B cell (primary cell): Measurements from ENCODE around the gene TUT1. TPM values are rescaled to one million over a fixed set of nuclear protein-coding genes. Genes with fewer than 3 reads are reported as not detected.
A peak's percentile ranks its signal among the peaks of the same experiment; 100 is the strongest.

Source experiments
- ATAC-seq: fragments of 200-7000 bp; cut with Tn5 transposase; one replicate; pipeline ENCODE4 v1.10.0; 2021; ENCODE audit warnings: low read depth, mild to moderate bottlenecking, moderate number of reproducible peaks, moderate library complexity
- CTCF ChIA-PET: fragments of 350-600 bp; sonication (Branson Sonifier 250); formaldehyde crosslinking; loops from one replicate; lab custom pipeline; 2021; ENCODE audit warnings: antibody characterized with exemption, inconsistent platforms; lab: Charles Lee
- POLR2A ChIA-PET: fragments of 350-600 bp; sonication (Branson Sonifier 250); formaldehyde crosslinking; loops from one replicate; lab custom pipeline; 2021; ENCODE audit warnings: antibody characterized with exemption; lab: Charles Lee
- DNase-seq: peaks from one replicate; pipeline ENCODE4 v3.0.0; 2013
- H2AFZ ChIP-seq: 2 replicates; pipeline ENCODE4 v1.6.1; 2012; ENCODE audit warnings: mild to moderate bottlenecking, low read depth, low read length; ENCODE audit not compliant: insufficient read depth, poor library complexity, severe bottlenecking
- H3K27ac ChIP-seq, 2 donors: 1 replicate in 1 of 2; 2 replicates in 1 of 2; pipeline ENCODE4 v1.5.1; 2012 to 2013; ENCODE audit warnings: low read length in 2 of 2, mild to moderate bottlenecking in 2 of 2, moderate library complexity in 1 of 2
- H3K27me3 ChIP-seq, 4 experiments: fragments of 200-600 bp in 1 of 4; sonication (generic) in 1 of 4; replicated peaks in 1 of 4; 1 replicate in 2 of 4; 2 replicates in 2 of 4; pipeline versions ENCODE4 v1.6.1 to v1.7.0; 2013 to 2016; ENCODE audit warnings: low read length in 3 of 4, mild to moderate bottlenecking in 2 of 4, mixed read lengths in 1 of 4, moderate library complexity in 1 of 4; ENCODE audit not compliant: insufficient read depth in 4 of 4, control insufficient read depth in 3 of 4; ENCODE audit errors: control extremely low read depth in 1 of 4
- H3K36me3 ChIP-seq, 2 experiments: replicated peaks in 1 of 2; 1 replicate in 1 of 2; 2 replicates in 1 of 2; pipeline versions ENCODE4 v1.6.1 to v1.7.1; 2013; ENCODE audit warnings: low read length in 1 of 2; ENCODE audit not compliant: insufficient read depth in 2 of 2, control insufficient read depth in 1 of 2; ENCODE audit errors: control extremely low read depth in 1 of 2, extremely low read depth in 1 of 2
- H3K4me1 ChIP-seq, 2 donors: fragments of 200-600 bp in 1 of 2; sonication (generic) in 1 of 2; 1 replicate in 1 of 2; 2 replicates in 1 of 2; pipeline versions ENCODE4 v1.5.1 to v1.6.1; 2013 to 2017; ENCODE audit warnings: low read length in 2 of 2; ENCODE audit not compliant: control insufficient read depth in 2 of 2, insufficient read depth in 2 of 2
- H3K4me2 ChIP-seq: replicated peaks from 2 replicates; pipeline ENCODE3; 2012; ENCODE audit warnings: mild to moderate bottlenecking, low read depth, low read length; ENCODE audit not compliant: poor library complexity, severe bottlenecking
- H3K4me3 ChIP-seq, 5 experiments: fragments of 200-600 bp in 1 of 5; sonication (generic) in 1 of 5; 1 replicate in 3 of 5; 2 replicates in 2 of 5; pipeline versions ENCODE4 v1.5.1 to v1.7.0; 2011 to 2016; ENCODE audit warnings: low read length in 4 of 5, mild to moderate bottlenecking in 4 of 5, low read depth in 2 of 5, control low read depth in 1 of 5, moderate library complexity in 1 of 5; ENCODE audit not compliant: insufficient read depth in 1 of 5; ENCODE audit errors: control extremely low read depth in 1 of 5, extremely low read depth in 1 of 5
- H3K79me2 ChIP-seq: fragments of 200-600 bp; sonication (generic); one replicate; pipeline ENCODE4 v1.6.0; 2016; ENCODE audit warnings: low read length; ENCODE audit not compliant: control insufficient read depth, insufficient read depth
- H3K9ac ChIP-seq: fragments of 200-600 bp; sonication (generic); 2 replicates; pipeline ENCODE4 v1.6.1; 2017; ENCODE audit warnings: mild to moderate bottlenecking, low read length, moderate library complexity
- H3K9me3 ChIP-seq, 3 donors: one replicate each; pipeline versions ENCODE4 v1.6.1 to v1.7.1; 2013; ENCODE audit warnings: low read length in 2 of 3; ENCODE audit not compliant: control insufficient read depth in 2 of 3, insufficient read depth in 1 of 3; ENCODE audit errors: control extremely low read depth in 1 of 3
- H4K20me1 ChIP-seq: 2 replicates; pipeline ENCODE4 v1.6.0; 2012; ENCODE audit warnings: mild to moderate bottlenecking, low read length; ENCODE audit not compliant: insufficient read depth, control insufficient read depth, poor library complexity, severe bottlenecking
- H3K27ac Mint-ChIP-seq: one replicate; pipeline ENCODE4 v1.8.0; 2021; ENCODE audit warnings: mixed read lengths
- H3K27me3 Mint-ChIP-seq: one replicate; pipeline ENCODE4 v1.8.0; 2021; ENCODE audit warnings: mixed read lengths
- H3K4me1 Mint-ChIP-seq: one replicate; pipeline ENCODE4 v1.8.0; 2021; ENCODE audit warnings: mixed read lengths
- H3K4me3 Mint-ChIP-seq: one replicate; pipeline ENCODE4 v1.8.0; 2021; ENCODE audit warnings: mixed read lengths
- H3K9me3 Mint-ChIP-seq: one replicate; pipeline ENCODE4 v1.8.0; 2022; ENCODE audit warnings: mixed read lengths; ENCODE audit not compliant: insufficient read depth
- CTCF ChIP-seq: fragments of 200-600 bp; IDR thresholded peaks from one replicate; pipeline ENCODE4 v1.8.0; 2022; ENCODE audit warnings: antibody characterized with exemption, mild to moderate bottlenecking
- EZH2 ChIP-seq: IDR thresholded peaks from 2 replicates; pipeline ENCODE4 v1.6.1; 2012; ENCODE audit warnings: borderline replicate concordance, low read depth, mild to moderate bottlenecking, moderate library complexity, low read length; ENCODE audit not compliant: insufficient read depth, poor library complexity, severe bottlenecking
- WGBS: methylation state at CpG from one replicate; pipeline ENCODE4 v1.1.5; 2013; ENCODE audit warnings: missing lambda C conversion rate; ENCODE audit not compliant: insufficient coverage; 5-methylcytosine and 5-hydroxymethylcytosine counted together
- intact Hi-C: fragments of 100-400 bp; cut with micrococcal nuclease; formaldehyde crosslinking; loops from one replicate; pipeline ENCODE4 v1.10.0; 2022
- polyA plus RNA-seq: library from polyadenylated mRNA; depleted of rRNA; stranded (reverse); fragments of >200 nt; gene quantifications from 2 replicates; pipeline ENCODE4 v1.2.3, GENCODE V29; 2012
- total RNA-seq, 2 donors: library from RNA; stranded (reverse); fragments of 120-200 nt in 1 of 2; gene quantifications; 1 replicate in 1 of 2; 2 replicates in 1 of 2; pipeline versions ENCODE4 v1.2.3 to v1.2.4, GENCODE V29; 2013 to 2022

TUT1 gene
- total and polyA plus RNA-seq, 2 donors (not counting 1 experiment from before 2014, with no cell fraction given), result 31.1 to 47.7 TPM

DNA sequence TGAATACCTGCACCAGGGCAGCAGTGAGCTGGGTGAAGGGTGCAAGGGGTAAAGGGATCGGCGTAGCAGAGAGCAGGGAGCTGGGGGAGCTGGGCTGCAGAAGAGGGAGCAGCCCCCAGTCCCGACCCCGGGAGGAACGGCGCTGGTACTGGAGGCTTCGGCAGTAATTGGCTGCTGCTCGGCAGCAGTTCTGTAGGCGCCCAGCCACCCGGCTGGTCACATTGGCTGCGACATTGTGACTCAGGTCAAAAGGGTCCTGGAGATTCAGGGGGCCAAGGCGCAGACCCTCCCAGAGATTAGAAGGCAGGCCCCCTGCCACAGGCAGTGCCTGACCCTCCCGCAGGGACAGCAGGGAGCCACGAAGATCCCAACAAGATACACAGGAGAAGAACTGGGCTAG is 15.5 kb downstream of the TUT1 start:
- no peak for TF ChIP-seq CTCF
- TF ChIP-seq EZH2, result no peak
- Histone ChIP-seq H3K4me1 (peaks cover 12 to 25% of the 10 kb centered on the region in 2 donors), H3K9ac (no peak overlapping the region), H3K4me2 (no peak overlapping the region), H3K36me3 (peaks cover 4 to 38% of the 10 kb centered on the region in 2 experiments), H2AFZ (no peak overlapping the region), H3K27me3 (no peaks in the 10 kb centered on the region), H4K20me1 (no peaks in the 10 kb centered on the region), H3K27ac (no peak overlapping the region), H3K9me3 (peaks cover 0 to 3% (median 0%) of the 10 kb centered on the region in 3 donors), H3K4me3 (no peak overlapping the region), H3K79me2 (peaks cover 15% of the 10 kb centered on the region)
- Mint-ChIP-seq H3K27ac (peak overlapping the region; percentile 69), H3K27me3 (no peaks in the 10 kb centered on the region), H3K9me3 (no peaks in the 10 kb centered on the region), H3K4me1 (peaks cover 40% of the 10 kb centered on the region), H3K4me3 (peak overlapping the region; percentile 92)
- ChIA-PET POLR2A (interaction anchor here (0.5 to 2.3 kb wide), 2 partner anchors 16 to 204 kb away, joined by 3 to 35 read pairs; partner anchors contain the start of gene TUT1), CTCF (no interaction called here)
- intact Hi-C loops, result loop anchor here (2.0 kb wide), 1 partner anchor 305 kb away; the partner anchor contains the start of gene SLC3A2
- DNase-seq, result no peak
- no peak for ATAC-seq
- WGBS, result 98% methylated on average over 12 of the region's 14 CpGs

GRCh38 chr11:62575156-62575555 is 16.2 kb downstream of the TUT1 start:
- Histone ChIP-seq H2AFZ (no peak overlapping the region), H3K9me3 (peaks cover 0 to 3% (median 0%) of the 10 kb centered on the region in 3 donors), H3K9ac (peak overlapping the region; percentile 86), H3K79me2 (peaks cover 18% of the 10 kb centered on the region), H3K4me3 (no peak overlapping the region), H3K27ac (no peak overlapping the region), H3K4me1 (peaks cover 12 to 25% of the 10 kb centered on the region in 2 donors), H3K36me3 (peaks cover 5 to 44% of the 10 kb centered on the region in 2 experiments), H3K4me2 (peak overlapping the region; percentile 90), H3K27me3 (no peaks in the 10 kb centered on the region), H4K20me1 (no peaks in the 10 kb centered on the region)
- no peaks in the 10 kb centered on the region for H3K27me3 Mint-ChIP-seq
- TF ChIP-seq CTCF, result no peak
- no peak for TF ChIP-seq EZH2
- H3K4me3 Mint-ChIP-seq, result peak overlapping the region; percentile 92
- DNase-seq (no peak), ATAC-seq (no peak)
- peak overlapping the region; percentile 95 for H3K27ac Mint-ChIP-seq
- H3K4me1 Mint-ChIP-seq, result peaks cover 44% of the 10 kb centered on the region
- H3K9me3 Mint-ChIP-seq, result no peaks in the 10 kb centered on the region
- ChIA-PET CTCF (interaction anchor here (0.6 to 6.1 kb wide), 6 partner anchors 15 to 193 kb away, joined by 3 to 33 read pairs (median 8); partner anchors contain the start of gene TUT1), POLR2A (interaction anchor here (0.5 to 2.3 kb wide), 5 partner anchors 11 to 203 kb away, joined by 3 to 35 read pairs (median 3); partner anchors contain the start of gene TUT1)
- 92% methylated on average over 17 of the region's 17 CpGs for WGBS
- intact Hi-C loops, result loop anchor here (2.0 kb wide), 1 partner anchor 306 kb away; the partner anchor contains the start of gene SLC3A2
